Erythroblast (primary cell): ENCODE measurements around the gene KRTAP9-4.

Experiments used
- GATA1 ChIP-seq: IDR thresholded peaks from 2 replicates; pipeline ENCODE4 v1.6.1; 2011; ENCODE audit warnings: low read depth, mild to moderate bottlenecking, control low read depth, low read length, moderate library complexity
- POLR2A ChIP-seq: IDR thresholded peaks from 2 replicates; pipeline ENCODE4 v1.6.1; 2011; ENCODE audit warnings: mild to moderate bottlenecking, low read length

DNA sequence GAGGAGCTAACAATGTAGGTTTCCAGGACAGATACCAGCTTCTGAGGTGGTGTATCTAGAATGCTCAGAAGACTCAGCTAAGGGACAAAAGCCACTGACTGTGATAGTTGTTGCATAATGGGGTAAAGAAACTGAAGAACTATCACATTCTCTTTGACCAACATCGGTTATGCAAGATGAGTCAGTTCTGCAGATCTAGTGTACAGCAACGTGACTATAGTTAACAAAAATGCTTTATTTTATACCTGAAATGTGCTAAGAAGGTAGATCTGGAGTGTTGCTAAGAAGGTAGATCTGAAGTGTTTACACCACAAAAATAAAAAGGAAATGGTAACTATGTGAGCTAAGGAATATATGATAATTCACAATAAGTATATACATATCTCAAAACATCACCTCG is 18.2 kb downstream of the KRTAP9-4 start:
- TF ChIP-seq POLR2A (no peak), GATA1 (no peak)
